HG03175 (cell line): ENCODE data around the gene CTNNA3.
"Not testable (repeated sequence)": the region's sequence is repeated elsewhere in the genome, so short reads cannot be mapped to it uniquely, and the experiment has no call there.

ENCODE experiments used
- ATAC-seq: cut with Tn5 transposase; IDR thresholded peaks from one replicate; pipeline ENCODE4 v1.9.1; 2021; ENCODE audit warnings: mild to moderate bottlenecking, moderate library complexity; ENCODE audit not compliant: unreplicated experiment

The CTNNA3 gene

GRCh38 chr10:67518756-67519155, 177.2 kb downstream of the CTNNA3 start:
- ATAC-seq, result no peak

- ATAC-seq, result no peak
Measured at GRCh38 chr10:67518043-67518442, 178.0 kb downstream of the CTNNA3 start.

GRCh38 chr10:67506757-67507091, 189.3 kb downstream of the CTNNA3 start:
- ATAC-seq, result no peak

- no peak for ATAC-seq
Measured at GRCh38 chr10:67506083-67506756, 189.8 kb downstream of the CTNNA3 start.

GRCh38 chr10:67492317-67493019, 203.5 kb downstream of the CTNNA3 start:
- peak; percentile 47 for ATAC-seq

GRCh38 chr10:67487906-67488619, 207.9 kb downstream of the CTNNA3 start:
- no peak for ATAC-seq

GRCh38 chr10:67487199-67487598, 208.8 kb downstream of the CTNNA3 start:
- ATAC-seq, result no peak

- ATAC-seq, result no peak
Measured at GRCh38 chr10:67477868-67478267, 218.1 kb downstream of the CTNNA3 start.

- no peak for ATAC-seq
Measured at GRCh38 chr10:67476201-67476600, 219.8 kb downstream of the CTNNA3 start.

GRCh38 chr10:67473850-67474633, 222.0 kb downstream of the CTNNA3 start:
- ATAC-seq, result no peak

GRCh38 chr10:67471022-67471421, 225.0 kb downstream of the CTNNA3 start:
- ATAC-seq, result peak; percentile 71

GRCh38 chr10:67464278-67464677, 231.7 kb downstream of the CTNNA3 start:
- no peak for ATAC-seq

- ATAC-seq, result no peak
Measured at GRCh38 chr10:67452892-67453291, 243.1 kb downstream of the CTNNA3 start.

GRCh38 chr10:67438605-67439304, 257.2 kb downstream of the CTNNA3 start:
- no peak for ATAC-seq

- no peak for ATAC-seq
Measured at GRCh38 chr10:67433276-67433675, 262.7 kb downstream of the CTNNA3 start.

- ATAC-seq, result no peak
Measured at GRCh38 chr10:67402620-67403019, 293.4 kb downstream of the CTNNA3 start.

- ATAC-seq, result no peak
Measured at GRCh38 chr10:67401711-67402110, 294.3 kb downstream of the CTNNA3 start.

GRCh38 chr10:67386841-67387533, 309.0 kb downstream of the CTNNA3 start:
- not testable (repeated sequence) for ATAC-seq

- ATAC-seq, result no peak
Measured at GRCh38 chr10:67386260-67386659, 309.7 kb downstream of the CTNNA3 start.

GRCh38 chr10:67385566-67385965, 310.4 kb downstream of the CTNNA3 start:
- ATAC-seq, result no peak
